ENCODE results near the gene WDFY4.
A peak's percentile ranks its signal among the peaks of the same experiment; 100 is the strongest.

Gene WDFY4

DNA sequence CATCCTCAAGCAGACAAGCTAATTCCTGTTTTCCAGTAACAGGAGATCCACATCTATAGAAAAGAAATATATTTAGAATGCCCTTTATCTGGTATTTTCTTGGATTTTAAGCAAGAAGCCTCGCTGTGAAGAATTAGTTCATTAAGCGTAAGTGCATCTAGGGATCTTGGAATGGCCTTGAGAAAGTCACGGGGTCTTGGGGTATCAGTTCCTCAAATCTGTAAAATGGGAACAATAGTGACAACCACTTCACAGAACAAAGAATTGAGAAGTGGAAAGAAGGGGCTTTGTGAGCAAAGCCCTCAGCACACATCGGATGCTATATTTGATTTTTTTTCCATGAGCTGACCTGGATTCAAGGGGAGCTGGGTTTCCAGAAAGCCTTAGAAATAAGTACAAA is 32.3 kb upstream of the WDFY4 start:
- Histone ChIP-seq H3K36me3 (ENCODE audit: control insufficient read depth in 1 of 2, insufficient read depth in 2 of 2, low read length in 2 of 2) (no peaks in the 10 kb centered on the region), H4K12ac (ENCODE audit: low read depth, low read length) (no peak overlapping the region), H3K18ac (ENCODE audit: low read length) (no peak overlapping the region), H3K14ac (ENCODE audit: low read length) (no peak overlapping the region), H3K27ac (ENCODE audit: low read depth, low read length) (no peak overlapping the region), H2AFZ (ENCODE audit: insufficient read depth, low read length, poor library complexity) (no peak overlapping the region), H2AK5ac (ENCODE audit: low read length) (no peak overlapping the region), H4K91ac (ENCODE audit: low read depth, low read length) (no peak overlapping the region), H3K4me3 (ENCODE audit: low read depth, low read length) (no peak overlapping the region), H3K4ac (ENCODE audit: low read depth, low read length) (no peak overlapping the region), H3K9me3 (ENCODE audit: insufficient read depth, low read depth, low read length) (peaks cover 1% of the 10 kb centered on the region), H2BK120ac (ENCODE audit: insufficient read depth, low read length, poor library complexity) (no peak overlapping the region), H2BK5ac (ENCODE audit: low read depth, low read length, poor library complexity) (no peak overlapping the region), H3K9ac (ENCODE audit: low read length) (no peak overlapping the region), H4K8ac (ENCODE audit: low read depth, low read length) (no peak overlapping the region), H3K79me2 (ENCODE audit: control insufficient read depth, insufficient read depth, low read length, poor library complexity) (no peaks in the 10 kb centered on the region), H3K4me2 (ENCODE audit: low read length) (no peak overlapping the region), H3K27me3 (ENCODE audit: insufficient read depth, low read length) (peaks cover 3% of the 10 kb centered on the region), H2BK12ac (ENCODE audit: low read length) (no peak overlapping the region), H3K23ac (ENCODE audit: low read length) (no peak overlapping the region), H3K79me1 (ENCODE audit: low read length) (no peaks in the 10 kb centered on the region), H3K4me1 (ENCODE audit: control insufficient read depth in 1 of 2, insufficient read depth in 2 of 2, low read length in 2 of 2) (peaks cover 0 to 7% of the 10 kb centered on the region in 2 experiments)
- no CpG with 5 or more reads among the region's 4 CpGs for WGBS (ENCODE audit: extremely low coverage, insufficient coverage, insufficient read length)
- DNase-seq = no peak

DNA sequence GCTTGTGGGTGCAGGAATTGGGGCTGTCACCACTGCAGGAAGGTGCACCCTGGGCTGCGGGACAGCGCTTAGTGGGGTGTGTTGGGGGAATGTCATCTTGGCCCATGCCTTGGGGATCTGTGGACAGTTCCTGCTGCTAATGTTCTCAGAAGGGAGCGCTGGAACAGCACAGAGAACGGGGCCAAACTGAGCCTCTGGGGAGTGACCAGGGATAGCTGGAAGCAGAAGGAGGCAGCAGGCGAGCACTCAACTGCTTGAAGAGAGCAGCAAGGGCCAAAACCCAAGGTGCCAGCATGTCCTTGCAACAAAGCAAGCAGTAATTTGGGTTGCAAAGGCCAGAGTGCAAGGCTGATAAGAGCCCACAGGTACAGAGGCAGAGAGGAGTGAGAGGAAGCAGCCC is 31.3 kb upstream of the WDFY4 start:
- Histone ChIP-seq H3K36me3 (ENCODE audit: control insufficient read depth in 1 of 2, insufficient read depth in 2 of 2, low read length in 2 of 2) (no peaks in the 10 kb centered on the region), H2AFZ (ENCODE audit: insufficient read depth, low read length, poor library complexity) (no peak overlapping the region), H2AK5ac (ENCODE audit: low read length) (no peak overlapping the region), H3K79me1 (ENCODE audit: low read length) (no peaks in the 10 kb centered on the region), H4K8ac (ENCODE audit: low read depth, low read length) (no peak overlapping the region), H3K27ac (ENCODE audit: low read depth, low read length) (no peak overlapping the region), H2BK12ac (ENCODE audit: low read length) (no peak overlapping the region), H3K18ac (ENCODE audit: low read length) (no peak overlapping the region), H3K4ac (ENCODE audit: low read depth, low read length) (no peak overlapping the region), H4K91ac (ENCODE audit: low read depth, low read length) (no peak overlapping the region), H3K27me3 (ENCODE audit: insufficient read depth, low read length) (peaks cover 3% of the 10 kb centered on the region), H3K4me1 (ENCODE audit: control insufficient read depth in 1 of 2, insufficient read depth in 2 of 2, low read length in 2 of 2) (peaks cover 0 to 7% of the 10 kb centered on the region in 2 experiments), H3K79me2 (ENCODE audit: control insufficient read depth, insufficient read depth, low read length, poor library complexity) (no peaks in the 10 kb centered on the region), H3K9me3 (ENCODE audit: insufficient read depth, low read depth, low read length) (peaks cover 1% of the 10 kb centered on the region), H2BK120ac (ENCODE audit: insufficient read depth, low read length, poor library complexity) (no peak overlapping the region), H3K14ac (ENCODE audit: low read length) (no peak overlapping the region), H4K12ac (ENCODE audit: low read depth, low read length) (no peak overlapping the region), H3K23ac (ENCODE audit: low read length) (no peak overlapping the region), H3K4me2 (ENCODE audit: low read length) (no peak overlapping the region), H3K9ac (ENCODE audit: low read length) (no peak overlapping the region), H2BK5ac (ENCODE audit: low read depth, low read length, poor library complexity) (no peak overlapping the region), H3K4me3 (ENCODE audit: low read depth, low read length) (no peak overlapping the region)
- no CpG with 5 or more reads among the region's 5 CpGs for WGBS (ENCODE audit: extremely low coverage, insufficient coverage, insufficient read length)
- DNase-seq = no peak

DNA sequence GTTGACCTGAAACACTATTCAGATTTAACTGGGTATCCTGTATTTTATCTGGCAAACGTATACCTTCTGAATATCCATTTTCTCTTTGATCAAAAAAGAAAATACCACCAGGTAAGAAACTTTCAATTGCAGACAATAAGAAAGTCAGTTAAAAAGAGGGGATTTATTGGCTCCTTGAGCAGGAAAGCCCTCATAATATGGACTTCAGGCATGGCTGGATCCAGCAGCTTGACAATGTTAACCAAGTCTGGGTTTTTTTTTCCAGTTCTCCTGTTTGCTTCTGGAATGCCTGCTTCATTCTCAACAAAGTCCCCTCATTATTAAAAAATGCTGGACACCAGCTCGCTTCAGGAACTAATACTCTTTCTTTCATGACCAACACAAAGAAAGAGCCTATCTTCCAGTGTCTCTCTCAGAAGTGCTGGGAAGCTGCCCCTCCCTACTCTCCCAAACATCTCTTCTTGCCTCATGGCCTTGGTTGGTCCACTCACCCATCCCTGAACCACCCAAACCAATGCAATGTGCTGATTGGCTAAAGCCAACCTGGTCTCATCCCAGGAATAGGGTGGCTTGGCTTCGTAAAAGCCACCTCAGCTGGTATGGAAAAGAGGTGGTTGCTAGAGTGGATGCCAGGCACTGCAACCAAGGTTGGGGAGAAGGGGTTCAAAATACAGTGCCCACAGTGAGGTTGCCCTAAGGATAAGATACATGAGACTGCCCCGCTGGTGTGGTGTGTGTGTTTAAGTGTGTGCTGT is 30.6 kb upstream of the WDFY4 start:
- WGBS (ENCODE audit: extremely low coverage, insufficient coverage, insufficient read length) = no CpG with 5 or more reads among the region's 4 CpGs

DNA sequence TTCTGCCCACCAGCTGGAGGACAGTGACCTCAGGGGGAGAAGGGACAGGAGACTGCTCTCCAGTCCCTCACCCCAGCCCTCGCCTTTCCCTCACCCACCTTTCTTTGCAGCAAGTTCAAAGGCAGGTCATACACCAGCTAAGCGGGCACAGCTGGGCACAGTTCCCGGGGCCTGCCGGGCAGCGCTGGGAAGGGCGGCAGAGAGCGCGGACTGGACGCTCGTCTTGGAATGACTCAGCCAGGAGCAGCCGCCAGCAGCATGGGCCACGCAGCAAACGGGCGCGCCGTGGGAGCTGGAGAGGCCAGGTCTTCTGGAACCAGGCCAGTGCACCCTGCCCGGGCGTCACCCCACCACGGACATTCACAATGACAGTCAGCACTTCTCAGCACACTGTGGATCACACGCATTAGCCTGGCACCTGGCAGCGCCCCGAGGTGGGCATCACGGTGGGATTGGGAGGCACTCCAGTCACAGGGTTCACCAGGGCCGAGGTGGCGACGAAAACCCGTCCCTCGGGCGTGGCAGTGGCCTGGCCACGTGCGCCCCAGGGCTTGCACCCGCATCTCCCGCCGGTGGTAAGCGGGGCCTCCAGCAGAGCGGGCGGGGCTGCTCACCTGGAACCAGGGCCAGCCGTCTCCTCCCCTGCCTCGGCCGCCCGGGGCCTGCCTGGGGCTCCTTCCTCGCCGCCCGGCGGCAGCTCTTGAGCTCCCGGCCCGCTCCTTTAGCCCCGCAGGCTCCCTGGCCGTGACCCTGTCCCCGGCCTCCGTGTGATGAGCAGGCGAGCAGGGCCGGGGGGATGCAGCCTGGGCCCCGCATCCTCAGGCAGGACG is 29.0 kb upstream of the WDFY4 start:
- no CpG with 5 or more reads among the region's 55 CpGs for WGBS (ENCODE audit: extremely low coverage, insufficient coverage, insufficient read length)
- Histone ChIP-seq H3K9me3 (ENCODE audit: insufficient read depth, low read depth, low read length) (peaks cover 2% of the 10 kb centered on the region), H3K14ac (ENCODE audit: low read length) (no peak overlapping the region)

More for the DNA sequence above, 30.6 kb upstream of the WDFY4 start:
- no peak overlapping the region for H3K27ac ChIP-seq (ENCODE audit: low read depth, low read length)
- no peak overlapping the region for H2BK12ac ChIP-seq (ENCODE audit: low read length)
- H3K36me3 ChIP-seq (ENCODE audit: control insufficient read depth in 1 of 2, insufficient read depth in 2 of 2, low read length in 2 of 2) = no peaks in the 10 kb centered on the region
- H4K12ac ChIP-seq (ENCODE audit: low read depth, low read length) = no peak overlapping the region
- no peak overlapping the region for H3K14ac ChIP-seq (ENCODE audit: low read length)
- H3K4me3 ChIP-seq (ENCODE audit: low read depth, low read length) = no peak overlapping the region
- H2BK120ac ChIP-seq (ENCODE audit: insufficient read depth, low read length, poor library complexity) = no peak overlapping the region
- peaks cover 0 to 7% of the 10 kb centered on the region in 2 experiments for H3K4me1 ChIP-seq (ENCODE audit: control insufficient read depth in 1 of 2, insufficient read depth in 2 of 2, low read length in 2 of 2)
- no peak overlapping the region for H3K9ac ChIP-seq (ENCODE audit: low read length)
- no peak overlapping the region for H3K4me2 ChIP-seq (ENCODE audit: low read length)
- no peak overlapping the region for H2AK5ac ChIP-seq (ENCODE audit: low read length)
- no peak for DNase-seq
- peaks cover 2% of the 10 kb centered on the region for H3K9me3 ChIP-seq (ENCODE audit: insufficient read depth, low read depth, low read length)
- H3K27me3 ChIP-seq (ENCODE audit: insufficient read depth, low read length) = peaks cover 3% of the 10 kb centered on the region
- no peak overlapping the region for H3K23ac ChIP-seq (ENCODE audit: low read length)
- H4K8ac ChIP-seq (ENCODE audit: low read depth, low read length) = no peak overlapping the region
- H2AFZ ChIP-seq (ENCODE audit: insufficient read depth, low read length, poor library complexity) = no peak overlapping the region
- H3K18ac ChIP-seq (ENCODE audit: low read length) = no peak overlapping the region
- no peaks in the 10 kb centered on the region for H3K79me2 ChIP-seq (ENCODE audit: control insufficient read depth, insufficient read depth, low read length, poor library complexity)
- no peak overlapping the region for H4K91ac ChIP-seq (ENCODE audit: low read depth, low read length)
- no peaks in the 10 kb centered on the region for H3K79me1 ChIP-seq (ENCODE audit: low read length)
- H2BK5ac ChIP-seq (ENCODE audit: low read depth, low read length, poor library complexity) = no peak overlapping the region
- no peak overlapping the region for H3K4ac ChIP-seq (ENCODE audit: low read depth, low read length)

More for the DNA sequence above, 29.0 kb upstream of the WDFY4 start:
- Histone ChIP-seq H3K27me3 (ENCODE audit: insufficient read depth, low read length) (peaks cover 3% of the 10 kb centered on the region), H2BK120ac (ENCODE audit: insufficient read depth, low read length, poor library complexity) (no peak overlapping the region), H3K36me3 (ENCODE audit: control insufficient read depth in 1 of 2, insufficient read depth in 2 of 2, low read length in 2 of 2) (no peaks in the 10 kb centered on the region), H2AFZ (ENCODE audit: insufficient read depth, low read length, poor library complexity) (no peak overlapping the region), H3K23ac (ENCODE audit: low read length) (no peak overlapping the region), H3K4ac (ENCODE audit: low read depth, low read length) (no peak overlapping the region), H3K4me1 (ENCODE audit: control insufficient read depth in 1 of 2, insufficient read depth in 2 of 2, low read length in 2 of 2) (peaks cover 0 to 7% of the 10 kb centered on the region in 2 experiments), H2BK12ac (ENCODE audit: low read length) (no peak overlapping the region), H4K91ac (ENCODE audit: low read depth, low read length) (no peak overlapping the region), H3K27ac (ENCODE audit: low read depth, low read length) (no peak overlapping the region), H2BK5ac (ENCODE audit: low read depth, low read length, poor library complexity) (no peak overlapping the region), H3K79me1 (ENCODE audit: low read length) (no peaks in the 10 kb centered on the region), H4K12ac (ENCODE audit: low read depth, low read length) (no peak overlapping the region), H3K4me3 (ENCODE audit: low read depth, low read length) (no peak overlapping the region), H3K4me2 (ENCODE audit: low read length) (peak overlapping the region; percentile 79), H4K8ac (ENCODE audit: low read depth, low read length) (no peak overlapping the region), H2AK5ac (ENCODE audit: low read length) (no peak overlapping the region), H3K79me2 (ENCODE audit: control insufficient read depth, insufficient read depth, low read length, poor library complexity) (no peaks in the 10 kb centered on the region), H3K9ac (ENCODE audit: low read length) (no peak overlapping the region), H3K18ac (ENCODE audit: low read length) (no peak overlapping the region)
- peak; percentile 88 for DNase-seq
